ENCODE data around the gene TTC21B.
A peak's percentile ranks its signal among the peaks of the same experiment; 100 is the strongest.

TTC21B gene

GRCh38 chr2:165970663-165971062 is 17.1 kb upstream of the TTC21B start:
- ATAC-seq (ENCODE audit: low read depth) (no peak), DNase-seq (ENCODE audit: low spot score) (no peak)
- no peak overlapping the region for H3K4me3 ChIP-seq (ENCODE audit: severe bottlenecking)
- H3K36me3 ChIP-seq (ENCODE audit: low read depth): no peaks in the 10 kb centered on the region
- H3K27ac ChIP-seq (ENCODE audit: poor library complexity, severe bottlenecking): no peak overlapping the region
- no peak for TF ChIP-seq CTCF (IDR thresholded peaks at IDR 0.05; ENCODE audit: poor library complexity, severe bottlenecking)
- no peaks in the 10 kb centered on the region for H3K4me1 ChIP-seq (ENCODE audit: insufficient read depth, poor library complexity, severe bottlenecking)
- no peaks in the 10 kb centered on the region for H3K9me3 ChIP-seq (ENCODE audit: severe bottlenecking)
- H3K27me3 ChIP-seq (ENCODE audit: insufficient read depth, poor library complexity, severe bottlenecking): no peaks in the 10 kb centered on the region

GRCh38 chr2:165969227-165969626 is 15.7 kb upstream of the TTC21B start:
- no peaks in the 10 kb centered on the region for H3K9me3 ChIP-seq (ENCODE audit: severe bottlenecking)
- H3K4me3 ChIP-seq (ENCODE audit: severe bottlenecking): no peak overlapping the region
- DNase-seq (ENCODE audit: low spot score): no peak
- peak; percentile 23 for TF ChIP-seq CTCF (IDR thresholded peaks at IDR 0.05; ENCODE audit: poor library complexity, severe bottlenecking)
- no peak overlapping the region for H3K27ac ChIP-seq (ENCODE audit: poor library complexity, severe bottlenecking)
- no peaks in the 10 kb centered on the region for H3K36me3 ChIP-seq (ENCODE audit: low read depth)
- ATAC-seq (ENCODE audit: low read depth): no peak
- H3K4me1 ChIP-seq (ENCODE audit: insufficient read depth, poor library complexity, severe bottlenecking): no peaks in the 10 kb centered on the region
- no peaks in the 10 kb centered on the region for H3K27me3 ChIP-seq (ENCODE audit: insufficient read depth, poor library complexity, severe bottlenecking)

GRCh38 chr2:165967746-165968145 is 14.2 kb upstream of the TTC21B start:
- Histone ChIP-seq H3K4me1 (ENCODE audit: insufficient read depth, poor library complexity, severe bottlenecking) (no peaks in the 10 kb centered on the region), H3K4me3 (ENCODE audit: severe bottlenecking) (no peak overlapping the region), H3K27me3 (ENCODE audit: insufficient read depth, poor library complexity, severe bottlenecking) (no peaks in the 10 kb centered on the region), H3K9me3 (ENCODE audit: severe bottlenecking) (no peaks in the 10 kb centered on the region), H3K27ac (ENCODE audit: poor library complexity, severe bottlenecking) (no peak overlapping the region), H3K36me3 (ENCODE audit: low read depth) (no peaks in the 10 kb centered on the region)
- ATAC-seq (ENCODE audit: low read depth) (no peak), DNase-seq (ENCODE audit: low spot score) (no peak)
- TF ChIP-seq CTCF (IDR thresholded peaks at IDR 0.05; ENCODE audit: poor library complexity, severe bottlenecking): no peak

GRCh38 chr2:165961818-165962217 is 8.2 kb upstream of the TTC21B start:
- Histone ChIP-seq H3K4me3 (ENCODE audit: severe bottlenecking) (no peak overlapping the region), H3K9me3 (ENCODE audit: severe bottlenecking) (no peaks in the 10 kb centered on the region), H3K36me3 (ENCODE audit: low read depth) (no peaks in the 10 kb centered on the region), H3K27ac (ENCODE audit: poor library complexity, severe bottlenecking) (no peak overlapping the region), H3K27me3 (ENCODE audit: insufficient read depth, poor library complexity, severe bottlenecking) (no peaks in the 10 kb centered on the region), H3K4me1 (ENCODE audit: insufficient read depth, poor library complexity, severe bottlenecking) (no peaks in the 10 kb centered on the region)
- DNase-seq (ENCODE audit: low spot score) (no peak), ATAC-seq (ENCODE audit: low read depth) (no peak)
- no peak for TF ChIP-seq CTCF (IDR thresholded peaks at IDR 0.05; ENCODE audit: poor library complexity, severe bottlenecking)

GRCh38 chr2:165959371-165959770 is 5.8 kb upstream of the TTC21B start:
- no peak overlapping the region for H3K4me3 ChIP-seq (ENCODE audit: severe bottlenecking)
- TF ChIP-seq CTCF (IDR thresholded peaks at IDR 0.05; ENCODE audit: poor library complexity, severe bottlenecking): no peak
- peaks cover 5% of the 10 kb centered on the region for H3K4me1 ChIP-seq (ENCODE audit: insufficient read depth, poor library complexity, severe bottlenecking)
- no peaks in the 10 kb centered on the region for H3K27me3 ChIP-seq (ENCODE audit: insufficient read depth, poor library complexity, severe bottlenecking)
- DNase-seq (ENCODE audit: low spot score): no peak
- H3K9me3 ChIP-seq (ENCODE audit: severe bottlenecking): no peaks in the 10 kb centered on the region
- ATAC-seq (ENCODE audit: low read depth): no peak
- H3K36me3 ChIP-seq (ENCODE audit: low read depth): no peaks in the 10 kb centered on the region
- H3K27ac ChIP-seq (ENCODE audit: poor library complexity, severe bottlenecking): no peak overlapping the region

All from RWPE2 (cell line).